GM19239 (cell line): ENCODE results near the gene LGALS3BP.
A peak's percentile ranks its signal among the peaks of the same experiment; 100 is the strongest.

Experiments used
- DNase-seq: peaks from one replicate; pipeline ENCODE4 v3.0.0; 2011; ENCODE audit warnings: low spot score; ENCODE audit not compliant: insufficient read length
- FAIRE-seq: peaks from 2 replicates; lab custom pipeline; 2011; peaks lifted over from hg19 to GRCh38; lab: Jason Lieb, UNC

Gene LGALS3BP

DNA sequence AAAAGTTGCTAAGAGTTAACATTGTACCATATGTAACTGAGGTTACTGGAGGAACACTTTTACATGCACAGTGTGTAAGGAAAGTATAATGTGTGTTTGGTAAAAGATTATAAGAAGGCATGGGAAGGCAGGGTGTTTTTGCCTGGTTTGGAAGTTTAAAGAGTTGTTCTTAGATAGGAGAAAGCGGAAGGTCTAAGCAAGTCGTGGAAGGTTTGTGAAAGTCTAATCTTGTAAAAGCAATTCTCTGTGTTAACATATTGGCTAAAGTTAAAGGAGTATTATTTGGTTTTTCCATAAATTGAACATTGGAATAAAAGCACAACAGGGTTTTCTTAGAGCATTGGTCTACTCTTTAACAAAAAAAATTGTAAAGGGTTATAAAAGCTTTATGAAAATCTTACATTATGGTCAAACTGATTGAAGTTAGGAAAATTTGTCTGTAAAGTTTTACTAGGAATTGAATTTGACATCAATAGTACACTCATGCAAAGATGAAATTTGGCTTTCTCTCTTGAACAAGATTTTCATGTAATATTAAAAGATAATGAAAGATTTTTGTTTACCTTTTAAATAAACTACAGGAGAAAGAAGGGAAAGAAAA lies 34.5 kb upstream of the LGALS3BP start:
- DNase-seq (no peak), FAIRE-seq (no peak)

DNA sequence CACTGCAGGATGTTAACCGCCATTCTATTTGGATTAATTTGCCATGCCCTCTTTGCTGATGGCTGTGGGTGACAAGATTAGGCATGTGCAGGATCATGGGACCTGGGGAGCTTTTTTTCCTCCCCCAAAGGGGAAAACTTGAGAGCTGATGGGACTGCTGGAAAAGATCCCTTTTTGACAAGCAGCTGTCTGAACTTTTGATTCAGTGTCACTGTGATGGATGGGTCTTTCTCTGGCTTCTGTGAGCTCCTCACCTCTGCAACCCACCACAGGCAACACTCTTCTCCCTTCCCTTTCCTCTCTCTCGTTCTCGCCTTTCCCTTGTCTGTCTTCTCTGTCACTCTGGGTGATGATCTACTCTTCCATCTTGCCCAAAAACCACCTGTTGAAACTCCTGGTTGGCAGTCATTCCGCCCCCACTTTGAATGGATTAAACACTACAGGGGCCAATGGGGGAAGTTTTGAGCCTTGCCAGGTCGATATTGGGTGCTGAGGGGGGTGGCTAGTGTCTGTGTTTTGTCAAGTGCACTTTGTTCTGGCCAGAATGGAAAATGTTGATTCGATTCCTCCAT lies 32.9 kb upstream of the LGALS3BP start:
- FAIRE-seq, result no peak

GRCh38 chr17:79011451-79012147 lies 31.9 kb upstream of the LGALS3BP start:
- DNase-seq (no peak), FAIRE-seq (no peak)

More for the DNA sequence above, 32.9 kb upstream of the LGALS3BP start:
- DNase-seq, result no peak

- DNase-seq (no peak), FAIRE-seq (no peak)
Observed at GRCh38 chr17:79010304-79010646, 30.6 kb upstream of the LGALS3BP start.

DNA sequence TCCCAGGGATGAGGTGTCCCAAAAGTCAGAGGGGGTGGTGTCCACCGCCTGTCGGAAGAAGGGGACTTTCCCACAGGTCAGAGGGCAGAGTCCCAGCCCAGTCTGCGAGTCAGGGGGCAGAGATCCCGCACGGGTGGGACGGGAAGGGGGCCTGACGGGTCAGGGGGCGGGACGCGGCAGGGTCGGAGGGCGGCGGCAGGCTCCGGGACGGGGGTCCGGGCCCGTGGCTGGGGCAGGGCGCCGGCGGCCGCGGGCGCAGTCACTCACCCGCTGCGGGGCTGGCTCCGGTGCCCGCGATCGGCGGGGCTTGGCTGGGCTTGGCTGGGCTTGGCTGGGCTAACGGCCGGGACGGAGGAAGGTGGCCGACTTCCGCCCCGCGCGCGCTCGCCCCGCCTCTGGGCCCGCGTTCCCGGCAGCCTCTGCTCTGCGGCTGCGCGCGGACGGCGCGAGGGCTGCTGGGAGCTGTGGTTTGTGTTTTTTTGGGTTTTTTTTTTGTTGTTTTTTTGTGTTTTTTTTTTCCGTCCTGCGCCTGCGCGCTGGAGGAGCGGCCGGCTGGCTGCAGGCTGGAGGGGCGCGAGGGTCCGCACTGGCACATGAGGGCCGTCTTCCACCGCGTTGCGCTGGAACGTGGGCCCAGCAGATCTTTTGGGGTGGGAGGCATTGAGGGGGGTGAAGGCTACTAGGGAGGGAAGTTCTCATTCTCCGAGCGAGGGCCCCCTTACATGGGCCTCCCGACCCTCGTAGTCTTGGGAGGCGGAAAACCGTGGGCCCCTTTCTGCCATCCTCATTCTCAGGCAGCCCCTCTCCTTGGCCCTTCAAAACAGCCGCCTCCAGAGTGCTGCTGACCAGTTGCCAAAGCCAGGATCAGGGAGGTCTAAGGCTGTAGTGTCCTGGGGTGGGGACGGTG lies 29.9 kb upstream of the LGALS3BP start, which contains the start of gene CANT1:
Gene CANT1, minus strand, starts transcription at position 368 of the 907 bp plus-strand sequence. CDS start 12,142 bp downstream, outside the sequence.
- peak; percentile 71 for FAIRE-seq
- peak; percentile 99 for DNase-seq

DNA sequence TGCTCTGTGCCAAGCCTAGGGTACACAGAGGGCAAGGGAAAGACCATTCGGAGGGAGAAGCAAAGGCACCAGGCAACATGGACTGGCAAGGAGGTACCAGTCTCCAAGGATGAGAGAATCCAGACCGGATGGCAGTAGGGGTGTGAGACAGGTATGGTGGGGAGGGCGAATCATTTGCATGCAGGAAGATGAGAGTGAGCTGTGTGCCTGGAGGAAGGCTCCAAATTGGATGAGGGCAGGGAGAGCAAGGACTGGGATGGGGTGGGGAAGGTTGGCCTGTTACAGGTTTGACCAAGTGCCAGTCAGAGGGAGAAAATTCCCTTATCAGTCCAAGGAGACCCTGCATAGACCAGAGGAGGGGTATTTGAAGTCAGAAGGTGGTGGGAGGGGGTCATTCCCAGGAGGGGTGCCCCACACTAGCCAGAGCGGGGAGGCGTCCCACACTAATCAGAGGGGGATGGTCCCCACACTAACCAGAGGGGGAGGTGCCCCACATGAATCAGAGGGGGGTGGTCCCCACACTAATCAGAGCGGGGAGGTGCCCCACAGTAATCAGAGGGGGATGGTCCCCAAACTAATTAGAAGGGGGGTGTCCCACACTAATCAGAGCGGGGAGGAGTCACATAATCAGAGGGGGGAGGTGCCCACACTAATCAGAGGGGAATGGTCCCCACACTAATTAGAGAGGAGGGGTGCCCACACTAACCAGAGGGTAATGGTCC lies 29.1 kb upstream of the LGALS3BP start:
- peak; percentile 40 for FAIRE-seq
- no peak for DNase-seq

DNA sequence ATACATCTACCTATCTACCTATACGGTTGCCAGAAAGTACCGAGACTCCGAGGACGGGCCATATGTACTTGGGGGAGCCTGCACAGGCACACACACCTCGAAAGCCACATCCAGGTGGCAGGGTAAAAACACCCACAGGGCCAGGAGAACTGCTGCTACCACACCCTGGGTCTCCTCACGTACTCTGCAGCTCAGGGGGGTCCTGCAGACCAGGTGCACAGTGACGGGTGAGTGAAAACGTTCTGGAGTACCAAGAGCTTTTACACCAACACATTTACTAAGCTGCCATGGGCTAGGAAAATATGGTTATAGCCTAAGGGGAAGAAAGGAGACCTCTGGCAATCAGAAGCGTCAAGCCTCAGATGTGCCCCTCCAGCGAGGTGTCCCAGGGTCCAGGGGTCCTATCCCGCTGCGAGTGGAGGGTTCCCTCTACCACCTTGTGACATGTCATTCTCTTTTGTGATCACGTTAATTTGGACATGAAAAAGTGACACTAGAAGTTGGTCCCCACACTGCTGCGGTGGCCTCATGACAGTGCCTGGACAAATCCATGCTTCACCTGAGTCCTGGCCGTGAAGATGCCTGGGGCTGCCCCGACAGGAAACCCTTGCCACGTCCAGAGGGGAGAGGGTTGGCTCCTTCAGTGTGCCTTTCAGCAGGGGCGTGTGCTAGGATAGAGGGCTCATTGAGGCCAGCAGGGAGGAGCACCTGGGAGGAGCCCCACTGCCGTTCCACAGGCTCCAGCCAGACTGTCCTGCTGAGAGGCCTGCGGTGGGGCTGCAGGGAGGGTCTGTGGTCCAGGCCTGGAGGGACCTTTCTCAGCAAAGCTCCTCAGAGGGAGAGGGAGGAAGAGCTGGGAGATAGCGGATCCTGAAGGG lies 28.0 kb upstream of the LGALS3BP start:
- DNase-seq, result no peak
- FAIRE-seq, result no peak

- DNase-seq (no peak), FAIRE-seq (no peak)
Observed at GRCh38 chr17:79006794-79007503, 27.2 kb upstream of the LGALS3BP start.

DNA sequence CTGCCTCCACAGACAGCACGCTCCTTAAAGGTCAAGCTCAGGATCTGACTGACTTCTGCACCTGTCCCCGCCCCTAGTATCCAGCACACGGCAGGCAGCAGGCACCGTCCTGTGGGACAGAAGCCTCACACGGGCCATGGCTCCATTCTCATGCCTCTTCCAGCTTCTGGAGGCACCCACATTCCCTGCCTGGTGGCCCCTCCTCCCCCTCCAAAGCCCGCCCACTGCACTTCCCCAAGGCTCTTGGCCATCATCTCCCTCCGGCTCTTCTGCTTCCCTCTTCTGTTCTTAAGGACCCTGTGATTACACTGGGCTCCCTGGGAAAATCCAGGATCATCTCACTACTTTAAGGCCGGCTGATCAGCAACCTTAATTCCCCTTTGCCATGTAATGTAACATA lies 26.3 kb upstream of the LGALS3BP start:
- FAIRE-seq (no peak), DNase-seq (no peak)

DNA sequence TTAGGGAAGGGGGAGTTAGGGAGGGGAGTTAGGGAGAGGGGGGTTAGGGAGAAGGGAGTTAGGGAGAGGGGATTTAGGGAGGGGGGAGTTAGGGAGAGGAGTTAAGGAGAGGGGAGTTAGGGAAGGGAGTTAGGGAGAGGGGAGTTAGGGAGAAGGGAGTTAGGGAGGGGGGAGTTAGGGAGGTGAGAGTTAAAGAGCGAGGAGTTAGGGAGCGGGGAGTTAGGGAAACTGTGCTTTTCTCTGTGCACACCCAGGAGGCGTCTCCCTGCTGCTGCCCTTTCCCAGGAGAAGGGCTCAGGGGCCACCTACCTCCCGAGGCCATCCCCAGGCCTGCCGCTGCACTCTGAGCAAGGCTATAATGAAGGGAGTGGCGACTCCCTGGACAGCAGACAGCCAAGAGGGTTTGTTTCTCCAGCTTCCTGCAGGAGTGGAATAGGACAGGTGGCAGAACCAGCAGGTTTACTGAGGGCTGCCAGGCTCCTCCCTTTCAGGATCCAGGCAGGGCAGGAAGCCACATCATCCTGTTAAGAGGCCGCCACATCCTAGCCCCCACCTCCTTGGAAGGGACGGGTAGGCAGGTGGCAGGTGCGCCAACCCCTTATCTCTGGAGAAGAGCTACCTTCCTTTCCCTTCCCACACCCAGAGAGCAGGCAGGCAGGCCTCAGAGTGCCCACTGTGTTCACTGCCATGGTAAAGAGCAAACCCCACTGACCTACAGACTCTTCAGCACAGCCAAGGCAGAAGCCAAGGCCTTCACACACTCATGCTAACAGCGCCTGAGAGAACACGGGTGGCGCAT lies 25.5 kb upstream of the LGALS3BP start:
- no peak for DNase-seq

GRCh38 chr17:79003661-79004411 lies 24.1 kb upstream of the LGALS3BP start:
- DNase-seq (no peak), FAIRE-seq (no peak)

More for the DNA sequence above, 25.5 kb upstream of the LGALS3BP start:
- FAIRE-seq, result no peak

DNA sequence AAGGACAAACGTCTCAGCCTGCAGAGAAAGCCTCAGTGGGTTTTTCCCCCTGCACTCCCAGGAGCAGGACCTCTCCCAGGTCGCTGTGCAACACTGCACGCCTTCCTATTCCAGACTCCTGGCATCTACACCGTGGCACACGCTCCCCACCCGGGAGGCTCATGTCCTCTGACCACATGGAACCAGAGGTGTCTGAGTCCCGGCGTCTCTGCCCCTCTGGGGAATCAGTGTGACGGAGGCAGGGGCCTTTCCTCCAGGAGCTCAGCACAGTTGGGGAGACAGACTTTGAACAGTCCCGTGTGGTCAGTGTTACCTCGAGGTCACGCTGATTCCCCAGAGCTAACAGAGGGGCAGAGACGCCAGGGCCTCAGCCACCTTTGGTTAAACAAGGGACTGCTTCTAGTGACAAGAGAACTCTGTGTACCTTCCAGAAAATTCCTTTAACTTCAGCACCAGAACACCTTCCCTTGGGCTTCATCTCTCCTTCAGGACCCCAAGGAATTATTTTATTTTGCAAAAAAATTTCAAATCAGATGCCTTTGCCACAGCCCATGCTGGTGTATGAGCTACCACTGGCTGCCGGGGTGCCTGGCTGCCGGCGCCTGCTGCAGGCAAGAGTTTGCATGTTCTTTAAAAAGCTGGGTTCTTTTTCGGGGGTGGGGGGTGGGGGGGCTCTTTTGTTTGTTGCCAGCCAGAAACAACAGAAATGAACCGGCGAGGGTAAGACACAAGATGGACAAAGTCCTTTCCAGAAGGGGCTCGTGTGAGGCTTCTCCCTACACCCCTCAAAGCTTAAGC lies 23.3 kb upstream of the LGALS3BP start:
- DNase-seq (no peak), FAIRE-seq (no peak)

DNA sequence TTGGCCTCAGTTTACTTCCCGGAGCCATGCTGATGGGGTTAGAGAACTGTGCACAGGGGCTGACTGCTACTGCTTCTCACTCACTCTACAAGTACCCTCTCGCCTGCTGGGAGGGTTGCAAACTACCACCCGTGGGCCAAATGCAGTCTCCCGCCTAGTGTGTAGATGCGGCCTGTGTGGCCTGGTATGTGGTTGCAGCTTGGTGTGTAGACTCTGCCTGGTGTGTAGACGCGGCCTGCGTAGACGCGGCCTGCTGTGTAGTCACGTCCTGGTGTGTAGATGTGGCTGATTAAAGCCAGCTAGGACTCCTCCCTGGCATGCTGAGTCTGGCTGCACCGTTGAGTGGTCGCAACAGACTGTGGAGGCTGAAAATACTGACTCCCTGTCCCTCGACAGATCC lies 22.6 kb upstream of the LGALS3BP start:
- FAIRE-seq (no peak), DNase-seq (no peak)

- FAIRE-seq (no peak), DNase-seq (no peak)
Observed at GRCh38 chr17:79001190-79002020, 21.7 kb upstream of the LGALS3BP start.
